GM12872 (cell line): Measurements from ENCODE around the gene TEPSIN.

Experiments
- CTCF ChIP-seq: IDR thresholded peaks from 3 replicates; pipeline ENCODE4 v1.5.1; 2011; ENCODE audit warnings: low read depth, mild to moderate bottlenecking, low read length, moderate library complexity; ENCODE audit not compliant: insufficient read depth

Gene TEPSIN

GRCh38 chr17:81237591-81238489, 1.0 kb downstream of the TEPSIN start:
- no peak for TF ChIP-seq CTCF

- no peak for TF ChIP-seq CTCF
These were observed 2.1 kb downstream of the TEPSIN start for GRCh38 chr17:81236784-81237183.

- TF ChIP-seq CTCF: no peak
These were observed 2.8 kb downstream of the TEPSIN start for GRCh38 chr17:81235822-81236740.

- no peak for TF ChIP-seq CTCF
These were observed 3.7 kb downstream of the TEPSIN start for GRCh38 chr17:81234940-81235821.

- TF ChIP-seq CTCF: no peak
These were observed 4.4 kb downstream of the TEPSIN start for GRCh38 chr17:81234506-81234855.

- no peak for TF ChIP-seq CTCF
These were observed 4.9 kb downstream of the TEPSIN start for GRCh38 chr17:81233811-81234505.
